Measurements from ENCODE around the gene BCL3. TPM values are rescaled to one million over a fixed set of nuclear protein-coding genes. Genes with fewer than 3 reads are reported as not detected.
A peak's percentile ranks its signal among the peaks of the same experiment; 100 is the strongest.
"Not testable (repeated sequence)": the region's sequence is repeated elsewhere in the genome, so short reads cannot be mapped to it uniquely, and the experiment has no call there.

Gene BCL3
- total RNA-seq, 4 donors from 2014 or later: 7.2 to 15.7 (median 8.5) TPM

DNA sequence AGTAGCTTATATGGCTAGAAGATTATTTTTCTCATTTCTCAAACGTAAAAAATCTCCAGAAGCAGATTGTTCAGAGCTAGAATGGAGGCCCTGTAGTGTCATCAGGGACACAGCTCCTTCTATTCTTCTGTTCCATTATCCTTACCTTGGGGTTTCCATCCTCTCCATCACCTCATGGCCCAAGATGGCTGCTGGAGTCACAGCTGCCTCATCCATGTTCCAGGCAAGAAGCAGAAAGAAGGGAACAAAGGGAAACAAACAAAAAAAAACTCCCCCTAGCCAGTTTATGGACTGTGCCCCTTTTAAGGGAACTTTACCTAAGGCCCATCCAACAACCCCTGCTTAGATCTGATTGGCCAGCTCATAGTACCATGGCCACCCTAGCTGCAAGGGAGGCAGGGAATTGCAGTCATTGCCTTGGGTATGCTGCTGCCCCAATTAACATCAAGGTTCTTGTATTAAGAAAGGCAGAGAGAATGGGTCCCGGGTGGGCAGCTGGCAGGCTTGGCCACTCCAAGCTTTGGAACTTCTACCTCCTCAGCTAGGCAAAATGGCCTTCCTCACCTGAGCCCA, 33.8 kb upstream of the BCL3 start:
- DNase-seq (no peak), ATAC-seq (no peak)
- Histone ChIP-seq H3K4me3 (no peak overlapping the region), H3K27me3 (no peaks in the 10 kb centered on the region), H3K4me1 (peaks cover 6 to 11% of the 10 kb centered on the region in 2 donors), H3K36me3 (no peaks in the 10 kb centered on the region), H3K9me3 (no peaks in the 10 kb centered on the region), H3K27ac (no peak overlapping the region)
- in situ Hi-C loops (cut with MboI; ENCODE audit: low sequenced_read_pairs in 4 of 4) (no loop called here), intact Hi-C loops (cut with DNase I; ENCODE audit: low total_unique reads) (no loop called here)
- TF ChIP-seq, protein P1, sequence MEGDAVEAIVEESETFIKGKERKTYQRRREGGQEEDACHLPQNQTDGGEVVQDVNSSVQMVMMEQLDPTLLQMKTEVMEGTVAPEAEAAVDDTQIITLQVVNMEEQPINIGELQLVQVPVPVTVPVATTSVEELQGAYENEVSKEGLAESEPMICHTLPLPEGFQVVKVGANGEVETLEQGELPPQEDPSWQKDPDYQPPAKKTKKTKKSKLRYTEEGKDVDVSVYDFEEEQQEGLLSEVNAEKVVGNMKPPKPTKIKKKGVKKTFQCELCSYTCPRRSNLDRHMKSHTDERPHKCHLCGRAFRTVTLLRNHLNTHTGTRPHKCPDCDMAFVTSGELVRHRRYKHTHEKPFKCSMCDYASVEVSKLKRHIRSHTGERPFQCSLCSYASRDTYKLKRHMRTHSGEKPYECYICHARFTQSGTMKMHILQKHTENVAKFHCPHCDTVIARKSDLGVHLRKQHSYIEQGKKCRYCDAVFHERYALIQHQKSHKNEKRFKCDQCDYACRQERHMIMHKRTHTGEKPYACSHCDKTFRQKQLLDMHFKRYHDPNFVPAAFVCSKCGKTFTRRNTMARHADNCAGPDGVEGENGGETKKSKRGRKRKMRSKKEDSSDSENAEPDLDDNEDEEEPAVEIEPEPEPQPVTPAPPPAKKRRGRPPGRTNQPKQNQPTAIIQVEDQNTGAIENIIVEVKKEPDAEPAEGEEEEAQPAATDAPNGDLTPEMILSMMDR (IDR thresholded peaks at IDR 0.05 in 4 of 5, conservative IDR thresholded peaks at IDR 0.05 in 1 of 5): no peak
- no peak for TF ChIP-seq POLR2A (IDR thresholded peaks at IDR 0.05)

- TF ChIP-seq, protein P1 (IDR thresholded peaks at IDR 0.05 in 4 of 5, conservative IDR thresholded peaks at IDR 0.05 in 1 of 5): no peak
- no peak for TF ChIP-seq POLR2A (IDR thresholded peaks at IDR 0.05)
- no peaks in the 10 kb centered on the region for H3K27me3 ChIP-seq
- H3K36me3 ChIP-seq: no peaks in the 10 kb centered on the region
- intact Hi-C loops (cut with DNase I; ENCODE audit: low total_unique reads): no loop called here
- H3K4me3 ChIP-seq: peak overlapping the region in 1 of 4 donors; percentile 39
- ATAC-seq: no peak
- DNase-seq: no peak
- peaks cover 6 to 11% of the 10 kb centered on the region in 2 donors for H3K4me1 ChIP-seq
- peak overlapping the region in 3 of 4 donors; percentile 64 to 72 (median 70) for H3K27ac ChIP-seq
- no peaks in the 10 kb centered on the region for H3K9me3 ChIP-seq
- in situ Hi-C loops (cut with MboI; ENCODE audit: low sequenced_read_pairs in 4 of 4): no loop called here
These were observed 30.9 kb upstream of the BCL3 start for GRCh38 chr19:44717603-44718002.

GRCh38 chr19:44718441-44719261, 29.9 kb upstream of the BCL3 start:
- no peak for DNase-seq
- peak; percentile 43 to 45 for ATAC-seq
- Histone ChIP-seq H3K27me3 (no peaks in the 10 kb centered on the region), H3K27ac (peak overlapping the region; percentile 27 to 72 (median 67)), H3K9me3 (no peaks in the 10 kb centered on the region), H3K4me3 (peak overlapping the region in 2 of 4 donors; percentile 31 to 39), H3K36me3 (no peaks in the 10 kb centered on the region), H3K4me1 (peaks cover 6 to 12% of the 10 kb centered on the region in 2 donors)
- no peak for TF ChIP-seq POLR2A (IDR thresholded peaks at IDR 0.05)
- TF ChIP-seq, protein P1 (IDR thresholded peaks at IDR 0.05 in 4 of 5, conservative IDR thresholded peaks at IDR 0.05 in 1 of 5): no peak
- in situ Hi-C loops (cut with MboI; ENCODE audit: low sequenced_read_pairs in 4 of 4) (no loop called here), intact Hi-C loops (cut with DNase I; ENCODE audit: low total_unique reads) (no loop called here)

- no peaks in the 10 kb centered on the region for H3K9me3 ChIP-seq
- H3K36me3 ChIP-seq: no peaks in the 10 kb centered on the region
- ATAC-seq: no peak
- no peak for DNase-seq
- H3K4me3 ChIP-seq: no peak overlapping the region
- intact Hi-C loops (cut with DNase I; ENCODE audit: low total_unique reads) (no loop called here), in situ Hi-C loops (cut with MboI; ENCODE audit: low sequenced_read_pairs in 4 of 4) (no loop called here)
- no peaks in the 10 kb centered on the region for H3K27me3 ChIP-seq
- TF ChIP-seq POLR2A (IDR thresholded peaks at IDR 0.05): no peak
- TF ChIP-seq, protein P1 (IDR thresholded peaks at IDR 0.05 in 4 of 5, conservative IDR thresholded peaks at IDR 0.05 in 1 of 5): no peak
- peaks cover 11 to 16% of the 10 kb centered on the region in 2 donors for H3K4me1 ChIP-seq
- H3K27ac ChIP-seq: peak overlapping the region in 3 of 4 donors; percentile 64 to 72 (median 70)
These were observed 29.2 kb upstream of the BCL3 start for GRCh38 chr19:44719262-44719701.

DNA sequence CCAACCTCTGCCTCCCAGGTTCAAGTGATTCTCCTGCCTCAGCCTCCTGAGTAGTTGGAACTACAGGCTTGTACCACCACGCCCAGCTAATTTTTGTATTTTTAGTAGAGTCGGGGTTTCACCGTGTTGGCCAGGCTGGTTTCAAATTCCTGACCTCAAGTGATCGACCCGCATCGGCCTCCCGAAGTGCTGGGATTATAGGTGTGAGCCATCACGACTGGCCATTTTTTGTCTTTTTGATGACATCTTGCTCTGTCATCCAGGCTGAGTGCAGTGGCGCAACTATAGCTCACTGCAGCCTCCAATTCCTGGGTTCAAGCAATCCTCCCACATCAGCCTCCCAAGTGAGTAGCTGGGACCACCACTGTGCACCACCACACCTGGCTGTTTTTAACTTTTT, 28.1 kb upstream of the BCL3 start:
- not testable (repeated sequence) for H3K9me3 ChIP-seq, H3K27ac ChIP-seq, H3K36me3 ChIP-seq, DNase-seq, H3K27me3 ChIP-seq, H3K4me3 ChIP-seq, ATAC-seq
- H3K4me1 ChIP-seq: peaks cover 17 to 26% of the 10 kb centered on the region in 2 donors
- in situ Hi-C loops (cut with MboI; ENCODE audit: low sequenced_read_pairs in 4 of 4) (loop anchor here (5.0 kb wide), 1 partner anchor 52 kb away; no protein-coding TSS in a partner anchor), intact Hi-C loops (cut with DNase I; ENCODE audit: low total_unique reads) (loop anchor here (5.0 kb wide), 1 partner anchor 127 kb away; the partner anchor contains the start of gene NECTIN2)
